Measurements from ENCODE around the gene FOS. TPM values are rescaled to one million over a fixed set of nuclear protein-coding genes. Genes with fewer than 3 reads are reported as not detected.
"Not testable (repeated sequence)": the region's sequence is repeated elsewhere in the genome, so short reads cannot be mapped to it uniquely, and the experiment has no call there.

Gene FOS
- total RNA-seq: 13.1 TPM

- DNase-seq (ENCODE audit: low spot score) (peak; percentile 93), ATAC-seq (peak; percentile 74)
These were observed at the start of gene FOS for GRCh38 chr14:75278422-75279152. TSS of gene FOS (plus strand) at chr14:75278828. CDS start at chr14:75278983, 155 bp downstream.

- peak; percentile 76 for ATAC-seq
These were observed 48.9 kb upstream of the FOS start for GRCh38 chr14:75229661-75230139.

GRCh38 chr14:75230140-75230792 lies 48.4 kb upstream of the FOS start:
- DNase-seq (ENCODE audit: low spot score) (peak; percentile 72), ATAC-seq (peak; percentile 76)

More at GRCh38 chr14:75229661-75230139, 48.9 kb upstream of the FOS start:
- DNase-seq (ENCODE audit: low spot score): peak; percentile 70

DNA sequence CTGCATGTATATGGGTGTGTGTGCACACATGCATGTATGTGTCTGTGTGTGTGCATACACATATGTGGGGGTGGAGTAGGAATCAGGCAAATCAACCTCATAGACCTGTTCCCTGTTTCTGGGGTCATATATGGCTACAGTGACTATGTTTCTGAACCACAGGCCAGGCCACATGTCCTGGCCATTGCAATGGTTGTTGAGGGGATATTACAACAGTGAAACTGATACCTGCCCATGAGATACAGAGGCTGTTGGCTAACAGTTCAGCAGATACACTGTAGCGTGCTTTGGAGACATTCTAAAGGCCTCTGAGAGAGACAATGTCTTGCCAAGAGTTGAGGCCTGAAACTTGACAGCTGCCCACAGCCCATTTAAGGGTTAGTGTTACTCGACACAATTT lies 47.3 kb upstream of the FOS start:
- no peak for DNase-seq (ENCODE audit: low spot score)
- no peak for ATAC-seq

DNA sequence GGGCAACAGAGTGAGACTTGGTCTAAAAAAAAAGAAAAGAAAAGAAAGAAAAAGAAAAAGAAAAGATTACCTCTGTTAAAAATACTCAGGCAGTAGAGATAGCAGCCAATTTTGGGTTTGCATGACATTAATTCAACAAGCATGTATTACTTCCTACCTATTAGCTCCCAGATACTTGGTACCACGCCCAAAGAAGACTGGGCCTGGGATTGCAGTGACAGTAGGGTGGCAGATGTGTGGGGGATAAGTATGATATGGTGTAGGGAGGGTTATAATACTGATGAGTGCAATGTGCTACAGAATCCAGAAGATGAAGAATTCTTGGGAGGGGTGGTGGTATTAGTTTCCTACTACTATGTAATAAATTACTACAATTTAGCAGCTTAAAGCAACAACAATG lies 46.4 kb upstream of the FOS start:
- ATAC-seq: no peak

DNA sequence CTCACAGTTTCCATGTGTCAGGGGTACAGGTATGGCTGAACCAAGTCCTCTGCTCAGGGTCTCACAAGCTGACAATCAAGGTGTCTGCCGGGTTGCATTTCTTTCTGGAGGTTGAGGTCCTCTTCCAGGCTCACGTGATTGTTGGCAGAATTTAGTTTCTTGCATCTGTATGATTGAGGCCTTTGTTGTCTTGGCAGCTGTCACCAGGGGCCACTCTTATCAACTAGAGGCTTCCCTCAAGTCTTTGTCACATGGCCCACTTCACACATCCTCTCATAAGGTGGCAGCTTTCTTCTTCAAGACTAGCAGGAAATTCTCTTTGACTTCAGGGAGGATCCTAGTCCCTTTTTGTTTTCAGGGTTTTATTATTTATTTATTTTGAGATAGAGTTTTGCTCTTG lies 46.0 kb upstream of the FOS start:
- DNase-seq (ENCODE audit: low spot score) (no peak), ATAC-seq (no peak)

More for the DNA sequence above, 46.4 kb upstream of the FOS start:
- no peak for DNase-seq (ENCODE audit: low spot score)

DNA sequence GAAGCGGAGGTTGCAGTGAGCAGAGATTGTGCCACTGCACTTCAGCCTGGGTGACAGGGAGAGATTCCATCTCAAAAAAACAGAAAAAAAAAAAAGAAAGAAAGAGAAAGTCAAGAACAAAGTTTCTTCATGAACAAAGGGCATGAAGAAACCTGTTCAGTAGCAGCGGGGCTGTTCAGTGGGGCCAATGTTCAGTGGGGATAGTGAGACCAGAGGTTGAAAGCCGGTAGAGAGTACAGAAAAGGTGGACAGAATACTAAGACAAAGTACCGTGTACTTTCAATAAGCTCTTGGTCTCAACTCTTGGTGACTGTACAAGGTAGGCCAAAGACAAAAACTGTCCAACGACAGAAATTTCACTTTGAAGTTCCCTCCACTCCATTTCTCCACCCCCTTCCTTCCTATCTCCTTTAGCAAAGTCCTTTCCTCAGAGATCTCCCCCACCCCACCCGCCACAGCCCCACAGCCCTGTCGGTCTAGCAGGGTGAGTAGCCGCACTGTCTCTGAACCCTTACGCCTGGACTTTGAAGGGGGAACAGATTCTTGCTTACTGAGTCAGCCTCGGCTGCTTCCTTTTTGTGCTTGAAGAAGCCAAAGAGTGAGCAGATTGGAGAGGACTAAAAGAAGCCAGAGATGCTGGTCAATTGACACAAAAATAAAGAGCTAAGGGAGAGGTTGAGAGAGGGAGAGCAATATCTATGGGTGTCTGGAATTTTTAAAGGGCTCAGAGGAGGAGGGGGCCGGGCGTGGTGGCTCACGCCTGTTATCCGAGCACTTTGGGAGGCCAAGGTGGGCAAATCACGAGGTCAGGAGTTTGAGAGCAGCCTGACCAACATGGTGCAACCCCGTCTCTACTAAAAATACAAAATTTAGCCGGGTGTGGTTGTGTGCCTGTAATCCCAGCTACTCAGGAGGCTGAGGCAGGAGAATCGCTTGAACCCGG lies 44.2 kb upstream of the FOS start:
- DNase-seq (ENCODE audit: low spot score): no peak
- peak; percentile 50 for ATAC-seq

DNA sequence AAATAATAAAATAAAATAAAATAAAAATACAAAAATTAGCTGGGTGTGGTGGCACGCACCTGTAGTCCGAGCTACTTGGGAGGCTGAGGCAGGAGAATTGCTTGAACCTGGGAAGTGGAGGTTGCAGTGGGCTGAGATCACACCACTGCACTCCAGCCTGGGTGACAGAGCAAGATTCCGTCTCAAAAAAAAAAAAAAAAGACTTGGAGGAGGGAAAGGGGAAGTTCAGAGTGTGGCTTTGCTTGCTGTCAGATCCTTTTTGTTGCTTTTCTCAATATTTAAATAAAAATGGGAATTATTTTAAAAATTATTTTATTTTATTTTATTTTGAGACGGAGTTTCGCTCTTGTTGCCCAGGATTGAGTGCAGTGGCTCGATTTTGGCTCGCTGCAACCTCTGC lies 43.4 kb upstream of the FOS start:
- not testable (repeated sequence) for DNase-seq (ENCODE audit: low spot score); ATAC-seq

DNA sequence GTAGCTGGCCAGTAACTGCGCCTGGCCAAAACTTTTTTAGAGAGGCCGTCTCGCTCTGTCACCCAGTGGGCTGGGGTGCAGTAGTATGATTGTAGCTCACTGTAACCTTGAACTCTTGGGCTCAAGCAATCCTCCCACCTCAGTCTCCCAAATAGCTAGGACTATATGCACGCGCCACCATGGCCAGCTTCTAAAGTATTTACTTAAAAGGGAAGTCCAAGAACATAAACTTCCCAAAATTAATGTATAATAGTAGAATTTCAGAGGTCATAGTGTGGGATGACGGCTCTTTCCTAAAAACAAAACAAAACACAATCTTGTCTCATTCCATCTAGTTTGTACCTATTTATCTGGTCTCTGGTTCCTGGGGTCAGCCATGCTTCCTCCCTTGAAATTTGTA lies 42.2 kb upstream of the FOS start:
- DNase-seq (ENCODE audit: low spot score) (no peak), ATAC-seq (no peak)

GRCh38 chr14:75236901-75237419 lies 41.7 kb upstream of the FOS start:
- ATAC-seq (peak; percentile 43), DNase-seq (ENCODE audit: low spot score) (no peak)

GRCh38 chr14:75238756-75239455 lies 39.7 kb upstream of the FOS start:
- DNase-seq (ENCODE audit: low spot score): no peak
- ATAC-seq: no peak

GRCh38 chr14:75240781-75241180 lies 37.8 kb upstream of the FOS start:
- DNase-seq (ENCODE audit: low spot score): no peak
- no peak for ATAC-seq

DNA sequence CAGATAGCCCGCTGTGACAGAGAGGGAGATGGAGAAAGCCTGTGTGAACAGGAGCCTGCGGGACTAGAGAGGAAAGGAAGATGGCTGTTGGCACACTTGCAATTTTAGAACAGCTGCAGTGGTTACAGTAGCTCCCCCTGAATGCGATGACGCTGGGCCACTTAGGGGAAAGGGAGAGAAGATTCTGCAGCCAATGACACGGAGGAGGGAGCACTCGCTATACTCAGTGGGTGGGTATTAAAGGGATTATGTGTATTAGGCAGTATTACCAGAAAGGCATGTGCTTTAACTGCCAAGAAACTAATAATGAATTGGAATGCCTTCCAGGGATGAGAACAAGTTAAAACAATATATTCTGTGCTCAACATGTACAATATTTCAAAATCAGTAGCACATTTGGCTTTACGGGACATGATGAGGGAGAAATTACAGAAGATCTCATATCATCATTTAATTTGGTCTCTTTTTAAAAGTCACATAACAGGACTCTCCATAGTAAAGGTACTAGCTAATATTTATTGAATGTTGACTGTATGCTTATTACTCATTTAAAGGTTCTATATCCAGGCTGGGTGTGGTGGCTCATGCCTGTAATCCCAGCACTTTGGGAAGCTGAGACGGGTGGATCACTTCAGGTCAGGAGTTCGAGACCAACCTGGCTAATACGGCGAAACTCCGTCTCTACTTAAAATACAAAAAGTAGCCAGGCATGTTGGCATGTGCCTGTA lies 35.9 kb upstream of the FOS start:
- no peak for DNase-seq (ENCODE audit: low spot score)
- ATAC-seq: no peak

DNA sequence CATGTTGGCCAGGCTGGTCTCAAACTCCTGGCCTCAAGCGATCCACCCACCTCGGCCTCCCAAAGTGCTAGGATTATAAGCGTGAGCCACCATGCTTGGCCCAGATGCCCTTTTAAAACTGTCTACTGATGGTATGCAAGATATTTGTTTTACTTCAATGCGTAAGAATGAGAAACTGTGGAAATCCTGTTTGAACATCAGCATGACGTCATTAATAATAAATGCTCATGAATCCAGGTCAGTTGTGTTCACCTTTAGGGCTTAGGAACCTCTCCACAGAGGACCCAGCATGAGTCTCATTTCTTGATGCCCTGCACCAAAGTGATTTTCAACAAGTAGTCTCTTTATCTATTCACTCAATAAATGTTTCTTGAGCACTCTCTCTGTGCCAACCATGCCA lies 34.5 kb upstream of the FOS start:
- no peak for DNase-seq (ENCODE audit: low spot score)

DNA sequence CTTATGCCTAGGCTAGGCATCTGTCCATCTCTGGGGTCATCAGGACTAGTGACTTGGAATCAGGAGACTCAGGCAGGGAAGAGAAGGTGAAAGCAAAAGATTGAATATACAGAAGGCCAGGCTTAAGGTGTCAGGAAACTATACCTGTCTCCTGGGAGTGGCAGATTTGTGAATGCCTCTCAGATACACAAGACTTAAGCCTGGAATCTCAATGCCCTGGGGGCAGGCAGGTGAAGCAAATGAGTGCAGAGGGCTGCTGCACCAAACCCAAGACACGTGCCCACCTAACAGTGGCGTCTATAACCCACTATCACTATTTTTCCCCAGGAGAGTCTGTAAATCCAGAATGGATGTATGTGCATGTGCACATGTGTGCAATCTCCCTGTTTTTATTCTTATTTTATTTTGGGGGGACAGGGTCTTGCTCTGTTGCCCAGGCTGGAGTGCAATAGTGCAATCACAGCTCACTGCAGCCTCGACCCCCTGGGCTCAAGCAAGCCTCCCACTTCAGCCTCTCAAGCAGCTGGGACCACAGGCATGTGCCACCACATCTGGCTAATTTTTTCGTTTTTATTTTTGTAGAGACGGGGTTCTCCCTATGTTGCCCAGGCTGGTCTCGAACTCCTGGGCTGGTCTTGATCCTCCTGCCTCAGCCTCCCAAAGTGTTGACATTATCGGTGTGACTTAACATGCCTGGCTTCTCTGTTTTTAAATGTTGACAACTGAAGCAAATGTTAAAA lies 31.9 kb upstream of the FOS start:
- ATAC-seq (no peak), DNase-seq (ENCODE audit: low spot score) (no peak)

More for the DNA sequence above, 34.5 kb upstream of the FOS start:
- no peak for ATAC-seq

- peak; percentile 15 for ATAC-seq
- DNase-seq (ENCODE audit: low spot score): no peak
These were observed 31.2 kb upstream of the FOS start for GRCh38 chr14:75247286-75247922.

- no peak for DNase-seq (ENCODE audit: low spot score)
- ATAC-seq: no peak
These were observed 30.7 kb upstream of the FOS start for GRCh38 chr14:75247939-75248338.

DNA sequence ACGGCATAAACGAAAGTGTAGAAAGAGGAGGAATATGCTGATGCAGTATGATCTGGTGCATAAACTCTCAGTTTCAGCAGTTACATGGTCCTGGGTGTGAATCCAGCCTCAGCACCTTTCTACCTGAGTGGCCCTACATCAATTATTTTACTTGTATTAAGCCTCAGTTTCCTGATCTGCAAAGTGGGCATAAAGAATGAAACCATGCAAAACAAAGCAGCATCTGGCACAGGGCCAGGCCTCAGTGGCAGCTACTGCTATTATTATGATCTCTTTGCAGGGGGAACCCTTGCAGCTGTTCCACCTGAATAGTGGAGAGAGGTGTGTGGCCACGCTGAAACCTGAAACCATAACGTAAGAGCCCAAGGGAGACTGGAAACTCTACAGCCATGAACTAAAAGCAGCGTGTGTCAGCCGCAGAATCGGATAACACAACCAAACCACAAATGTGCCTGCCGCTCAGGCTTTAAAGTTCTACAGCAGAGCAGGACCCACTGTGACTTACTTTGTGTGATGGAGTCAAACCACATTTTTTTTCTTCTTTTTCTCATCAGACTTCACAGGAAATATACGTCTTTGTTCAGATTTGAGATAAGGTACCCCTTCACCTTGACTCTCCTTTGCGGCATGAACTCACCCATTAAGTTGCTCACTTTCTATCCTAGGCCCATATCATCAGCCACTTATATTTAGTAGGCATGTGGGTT lies 29.2 kb upstream of the FOS start:
- DNase-seq (ENCODE audit: low spot score): no peak
- no peak for ATAC-seq
